HepG2 (cell line): ENCODE measurements around the gene DAAM2. TPM values are rescaled to one million over a fixed set of nuclear protein-coding genes. Genes with fewer than 3 reads are reported as not detected.

Experiments
- ATAC-seq: fragments of 200-7000 bp; cut with Tn5 transposase; 3 replicates; pipeline ENCODE4 v1.9.1; 2020; ENCODE audit warnings: mild to moderate bottlenecking, moderate library complexity
- BruUV-seq: library from RNA; stranded (reverse); fragments of 400-500 nt; replicated peaks from 2 replicates; lab custom pipeline; 2021; lab: Mats Ljungman, UMichigan
- CTCF ChIA-PET: fragments of 300-600 bp; formaldehyde crosslinking; extraction: SDS; loops from one replicate; lab custom pipeline; 2021; ENCODE audit warnings: low total read pairs, inconsistent platforms, low intra/inter-chr PET ratio; lab: Yijun Ruan, JAX
- POLR2A ChIA-PET: fragments of 350-600 bp; sonication (Branson Sonifier 250); formaldehyde crosslinking; loops from one replicate; lab custom pipeline; 2020; ENCODE audit warnings: antibody characterized with exemption, inconsistent platforms; lab: Yijun Ruan, JAX
- DNase-seq: peaks from one replicate; pipeline ENCODE4 v3.0.0-alpha.2; 2015; ENCODE audit warnings: low spot score
- FAIRE-seq: peaks from 3 replicates; lab custom pipeline; 2011; peaks lifted over from hg19 to GRCh38; lab: Jason Lieb, UNC
- H2AFZ ChIP-seq: one replicate; pipeline ENCODE4 v1.6.1; 2011; ENCODE audit warnings: low read length, inconsistent platforms
- H3K27ac ChIP-seq: fragments of 300-600 bp; 3 replicates; pipeline ENCODE4 v1.8.0; 2011; ENCODE audit warnings: mixed run types, mild to moderate bottlenecking, mixed read lengths, low read length, inconsistent platforms; ENCODE audit not compliant: insufficient read depth; ENCODE audit errors: extremely low read length
- H3K27me3 ChIP-seq, 2 experiments: fragments of 200-600 bp in 1 of 2; 2 replicates in 1 of 2; 3 replicates in 1 of 2; pipeline versions ENCODE4 v1.6.0 to v1.8.0; 2011; ENCODE audit warnings: low read length in 2 of 2, mild to moderate bottlenecking in 2 of 2, moderate library complexity in 2 of 2, inconsistent platforms in 1 of 2; ENCODE audit not compliant: insufficient read depth in 2 of 2, control insufficient read depth in 1 of 2
- H3K36me3 ChIP-seq, 2 experiments: fragments of 200-600 bp in 1 of 2; replicated peaks in 1 of 2; 2 replicates in 1 of 2; 3 replicates in 1 of 2; pipeline versions ENCODE4 v1.5.1 to v1.8.0; 2011; ENCODE audit warnings: low read length in 2 of 2, inconsistent platforms in 1 of 2; ENCODE audit not compliant: insufficient read depth in 2 of 2, control insufficient read depth in 1 of 2
- H3K4me1 ChIP-seq: 2 replicates; pipeline ENCODE4 v1.5.1; 2012; ENCODE audit warnings: low read length, inconsistent platforms; ENCODE audit not compliant: insufficient read depth
- H3K4me2 ChIP-seq: 2 replicates; pipeline ENCODE4 v1.6.0; 2011; ENCODE audit warnings: low read depth, low read length, inconsistent platforms
- H3K4me3 ChIP-seq, 3 experiments: fragments of 200-600 bp in 1 of 3; sonication (generic), shearing (Covaris generic) in 1 of 3; replicated peaks in 1 of 3; 2 replicates each; pipeline ENCODE4 v1.5.1; 2011 to 2016; ENCODE audit warnings: low read length in 3 of 3, inconsistent platforms in 2 of 3, low read depth in 2 of 3, mild to moderate bottlenecking in 2 of 3, control low read depth in 1 of 3, mixed read lengths in 1 of 3; ENCODE audit not compliant: insufficient read depth in 1 of 3
- H3K79me2 ChIP-seq: one replicate; pipeline ENCODE4 v1.6.1; 2011; ENCODE audit warnings: low read length, inconsistent platforms; ENCODE audit not compliant: insufficient read depth
- H3K9ac ChIP-seq: 2 replicates; pipeline ENCODE4 v1.6.0; 2011; ENCODE audit warnings: mild to moderate bottlenecking, low read depth, low read length, inconsistent platforms; ENCODE audit not compliant: insufficient read depth
- H3K9me3 ChIP-seq: 2 replicates; pipeline ENCODE4 v1.5.1; 2012; ENCODE audit warnings: mild to moderate bottlenecking, low read length
- H4K20me1 ChIP-seq: 2 replicates; pipeline ENCODE4 v1.6.0; 2011; ENCODE audit warnings: inconsistent platforms, mild to moderate bottlenecking, low read length, moderate library complexity; ENCODE audit not compliant: insufficient read depth
- CBX5 ChIP-seq: sonication (generic); formaldehyde crosslinking; IDR thresholded peaks from 2 replicates; pipeline ENCODE4 v1.4.0; 2020; ENCODE audit warnings: missing genetic modification reagents, borderline replicate concordance
- ELF3 ChIP-seq: IDR thresholded peaks from 2 replicates; pipeline ENCODE4 v1.6.1; 2016; ENCODE audit warnings: missing genetic modification reagents, missing compliant biosample characterization
- GATA4 ChIP-seq: sonication (generic); IDR thresholded peaks from 2 replicates; pipeline ENCODE4 v1.6.1; 2016; ENCODE audit warnings: antibody characterized with exemption, low read depth, borderline replicate concordance
- HNRNPUL1 ChIP-seq: fragments of 200-400 bp; formaldehyde crosslinking; IDR thresholded peaks from 2 replicates; pipeline ENCODE4 v1.6.1; 2017; ENCODE audit warnings: low read depth, mild to moderate bottlenecking, low read length, moderate library complexity
- MED8 ChIP-seq: sonication (generic); formaldehyde crosslinking; IDR thresholded peaks from 2 replicates; pipeline ENCODE4 v1.8.1; 2023; ENCODE audit warnings: mild to moderate bottlenecking, missing genetic modification reagents; ENCODE audit not compliant: insufficient replicate concordance
- RAD21 ChIP-seq: fragments of 450-650 bp; formaldehyde crosslinking; IDR thresholded peaks from 2 replicates; pipeline ENCODE4 v1.5.0; 2020; ENCODE audit warnings: mild to moderate bottlenecking
- RERE ChIP-seq: IDR thresholded peaks from 2 replicates; pipeline ENCODE4 v1.6.1; 2016; ENCODE audit warnings: low read depth, missing genetic modification reagents, missing compliant biosample characterization
- SMC3 ChIP-seq: IDR thresholded peaks from 2 replicates; pipeline ENCODE4 v1.6.1; 2011; ENCODE audit warnings: low read length, improper control_type of control experiment
- SMYD3 ChIP-seq: sonication (generic); formaldehyde crosslinking; IDR thresholded peaks from 2 replicates; pipeline ENCODE4 v1.8.1; 2023; ENCODE audit warnings: mild to moderate bottlenecking, missing genetic modification reagents
- YY1 ChIP-seq: IDR thresholded peaks from 2 replicates; pipeline ENCODE4 v1.6.1; 2011; ENCODE audit warnings: low read length, low read depth, moderate library complexity, mild to moderate bottlenecking; ENCODE audit not compliant: insufficient read depth, insufficient replicate concordance
- ZFP37 ChIP-seq: sonication (generic); formaldehyde crosslinking; IDR thresholded peaks from 2 replicates; pipeline ENCODE4 v1.4.0; 2020; ENCODE audit warnings: missing genetic modification reagents, borderline replicate concordance
- ZNF143 ChIP-seq: sonication (generic); formaldehyde crosslinking; IDR thresholded peaks from 2 replicates; pipeline ENCODE4 v1.4.0; 2020; ENCODE audit warnings: missing genetic modification reagents
- ZNF414 ChIP-seq: sonication (generic); formaldehyde crosslinking; IDR thresholded peaks from 2 replicates; pipeline ENCODE4 v1.5.0; 2020; ENCODE audit warnings: missing genetic modification reagents
- ZNF431 ChIP-seq: sonication (generic); formaldehyde crosslinking; IDR thresholded peaks from 2 replicates; pipeline ENCODE4 v1.9.0; 2022; ENCODE audit warnings: missing genetic modification reagents, low read depth, mild to moderate bottlenecking, borderline replicate concordance
- ZNF670 ChIP-seq: sonication (generic); formaldehyde crosslinking; IDR thresholded peaks from 2 replicates; pipeline ENCODE4 v1.8.0; 2022; ENCODE audit warnings: mild to moderate bottlenecking, missing genetic modification reagents, borderline replicate concordance
- ZNF724P ChIP-seq: sonication (generic); formaldehyde crosslinking; IDR thresholded peaks from 2 replicates; pipeline ENCODE4 v1.8.0; 2022; ENCODE audit warnings: missing genetic modification reagents, borderline replicate concordance
- ZNF841 ChIP-seq: sonication (generic); formaldehyde crosslinking; IDR thresholded peaks from 2 replicates; pipeline ENCODE4 v1.8.1; 2023; ENCODE audit warnings: missing genetic modification reagents, borderline replicate concordance
- WGBS: methylation state at CpG from one replicate; pipeline ENCODE4 v1.1.6; 2017; ENCODE audit warnings: low lambda C conversion rate; 5-methylcytosine and 5-hydroxymethylcytosine counted together
- in situ Hi-C: cut with HindIII; loops from 2 replicates; pipeline ENCODE4 v1.10.0; 2017; ENCODE audit warnings: low pct_unique_long_range_greater_than_20kb; ENCODE audit not compliant: extremely low pct_ligation_motif_present
- intact Hi-C: fragments of 100-400 bp; cut with micrococcal nuclease; formaldehyde crosslinking; loops from one replicate; pipeline ENCODE4 v1.10.0; 2022; ENCODE audit not compliant: unreplicated experiment
- polyA plus RNA-seq, 8 experiments: library from polyadenylated mRNA; depleted of rRNA in 3 of 8; stranded (reverse) in 7 of 8; unstranded in 1 of 8; fragments of >200 nt; fragmentation: Illumina TruSeq in 4 of 8; extraction: Trizol in 4 of 8; gene quantifications; 2 replicates each; pipeline versions ENCODE4 v1.2.1 to v1.2.3, GENCODE V29; 2011 to 2016; ENCODE audit warnings: low read depth in 4 of 8, missing spikeins in 1 of 8, mixed read lengths in 1 of 8; ENCODE audit not compliant: insufficient read depth in 1 of 8
- total RNA-seq, 5 experiments: library from RNA; depleted of rRNA; stranded (reverse); fragments of >200 nt; fragmentation: Illumina TruSeq; extraction: Trizol; gene quantifications; 2 replicates each; pipeline ENCODE4 v1.2.3, GENCODE V29; 2016; ENCODE audit warnings: low read depth in 1 of 5

The DAAM2 gene
- total and polyA plus RNA-seq, 2 of the 13 experiments (the other 11 are each of a cell fraction or from before 2014, with no cell fraction given), result 0.01 TPM; not detected in 1

GRCh38 chr6:39865011-39865888 is 73.1 kb downstream of the DAAM2 start:
- H3K4me1 ChIP-seq, result no peaks in the 10 kb centered on the region
- no peak overlapping the region for H3K4me3 ChIP-seq
- H3K27ac ChIP-seq, result no peak overlapping the region
- intact Hi-C loops (loop anchor here (1.0 kb wide), 1 partner anchor 27 kb away; no protein-coding TSS in a partner anchor), in situ Hi-C loops (loop anchor here (10.0 kb wide), 1 partner anchor 440 kb away; no protein-coding TSS in a partner anchor)
- POLR2A ChIA-PET, result no interaction called here
- H3K79me2 ChIP-seq, result no peaks in the 10 kb centered on the region
- no peaks in the 10 kb centered on the region for H4K20me1 ChIP-seq
- 29% methylated on average over 15 of the region's 15 CpGs for WGBS
- peak; percentile 92 for ATAC-seq
- H3K9ac ChIP-seq, result no peak overlapping the region
- CTCF ChIA-PET, result interaction anchor here (1.2 to 1.7 kb wide), 3 partner anchors 25 to 116 kb away, joined by 3 to 28 read pairs (median 8); no protein-coding TSS in a partner anchor
- DNase-seq, result peak; percentile 74
- H3K4me2 ChIP-seq, result no peak overlapping the region
- no peaks in the 10 kb centered on the region for H3K27me3 ChIP-seq
- no TSS peak for BruUV-seq
- H3K9me3 ChIP-seq, result no peaks in the 10 kb centered on the region
- H2AFZ ChIP-seq, result no peak overlapping the region
- FAIRE-seq, result peak; percentile 74
- no peaks in the 10 kb centered on the region for H3K36me3 ChIP-seq
- TF ChIP-seq ZNF841 (CRISPR knock-in tag), result no peak
- no peak for TF ChIP-seq SMYD3 (CRISPR knock-in tag)
- peak; percentile 79 for TF ChIP-seq SMC3
- TF ChIP-seq CBX5 (CRISPR knock-in tag), result no peak
- TF ChIP-seq ZNF724P (CRISPR knock-in tag), result no peak
- TF ChIP-seq ZFP37 (CRISPR knock-in tag), result 0 out of 2 replicates have a peak, but pooled peaks have one; percentile 25
- TF ChIP-seq RERE (CRISPR knock-in tag), result no peak
- TF ChIP-seq ELF3 (CRISPR knock-in tag), result 0 out of 2 replicates have a peak, but pooled peaks have one; percentile 30
- no peak for TF ChIP-seq ZNF143 (CRISPR knock-in tag)
- no peak for TF ChIP-seq ZNF670 (CRISPR knock-in tag)
- no peak for TF ChIP-seq GATA4
- peak; percentile 72 for TF ChIP-seq RAD21
- TF ChIP-seq ZNF414 (CRISPR knock-in tag), result no peak
- no peak for TF ChIP-seq ZNF431 (CRISPR knock-in tag)
- no peak for TF ChIP-seq MED8
- TF ChIP-seq YY1, result peak; percentile 22
- TF ChIP-seq HNRNPUL1, result no peak
